Dermis microvascular lymphatic vessel endothelial cell (primary cell): ENCODE data around the gene BCL2L14. TPM values are rescaled to one million over a fixed set of nuclear protein-coding genes. Genes with fewer than 3 reads are reported as not detected.
"Not testable (repeated sequence)": the region's sequence is repeated elsewhere in the genome, so short reads cannot be mapped to it uniquely, and the experiment has no call there.

Source experiments
- DNase-seq, 2 donors: peaks; one replicate each; pipeline versions ENCODE4 v3.0.0 to v3.0.0-alpha.2; 2010; ENCODE audit warnings: low read depth in 2 of 2
- total RNA-seq: library from RNA; depleted of rRNA; stranded (reverse); fragments of >200 nt; gene quantifications from 2 replicates; pipeline ENCODE4 v1.2.1, GENCODE V29; 2014

BCL2L14 gene
- total RNA-seq, 1 donor from 2014 or later: not detected

DNA sequence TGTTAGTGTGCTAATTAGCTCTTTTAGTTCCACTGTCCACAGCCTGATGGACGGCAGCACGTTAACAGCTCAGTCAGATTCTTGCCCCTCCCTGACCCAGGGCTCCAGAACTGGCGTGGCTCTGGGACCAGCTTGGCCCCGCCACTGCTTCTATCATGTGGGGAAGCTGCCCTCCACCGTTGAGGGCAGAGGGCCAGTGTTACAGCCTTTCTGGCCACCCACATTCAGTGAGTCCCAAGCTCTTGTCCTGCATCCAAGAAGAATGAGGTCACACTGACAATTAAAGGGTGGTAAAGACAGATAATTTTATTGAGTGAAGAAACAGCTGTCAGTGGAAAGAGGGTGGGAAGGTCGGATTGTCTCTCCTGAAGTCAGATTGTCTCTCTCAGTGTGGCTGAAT is 36.9 kb downstream of the BCL2L14 start:
- DNase-seq: no peak

DNA sequence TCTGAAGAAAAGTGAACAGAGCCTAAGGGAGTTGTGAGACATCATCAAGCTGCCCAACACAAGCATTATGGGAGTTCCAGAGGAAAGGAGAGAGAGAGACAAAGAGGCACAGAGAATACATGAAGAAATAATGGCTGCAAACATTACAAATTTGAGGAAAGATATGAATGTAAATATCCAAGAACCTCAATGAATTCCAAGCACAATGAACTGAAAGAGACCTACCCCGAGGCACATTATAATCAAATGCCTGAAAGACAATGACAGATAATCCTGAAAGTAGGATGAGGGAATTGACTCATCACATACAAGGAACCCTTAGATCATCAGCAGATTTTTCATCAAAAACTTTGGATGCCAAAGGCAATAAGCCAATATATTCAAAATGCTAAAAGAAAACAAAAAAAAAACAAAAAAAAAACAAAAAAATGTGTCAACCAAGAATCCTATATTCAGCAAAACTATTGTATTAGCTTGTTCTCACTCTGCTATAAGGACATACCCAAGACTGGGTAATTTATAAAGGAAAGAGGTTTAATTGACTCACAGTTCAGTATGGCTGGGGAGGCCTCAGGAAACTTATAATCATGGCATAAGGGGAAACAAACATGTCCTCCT is 37.8 kb downstream of the BCL2L14 start:
- DNase-seq: no peak

DNA sequence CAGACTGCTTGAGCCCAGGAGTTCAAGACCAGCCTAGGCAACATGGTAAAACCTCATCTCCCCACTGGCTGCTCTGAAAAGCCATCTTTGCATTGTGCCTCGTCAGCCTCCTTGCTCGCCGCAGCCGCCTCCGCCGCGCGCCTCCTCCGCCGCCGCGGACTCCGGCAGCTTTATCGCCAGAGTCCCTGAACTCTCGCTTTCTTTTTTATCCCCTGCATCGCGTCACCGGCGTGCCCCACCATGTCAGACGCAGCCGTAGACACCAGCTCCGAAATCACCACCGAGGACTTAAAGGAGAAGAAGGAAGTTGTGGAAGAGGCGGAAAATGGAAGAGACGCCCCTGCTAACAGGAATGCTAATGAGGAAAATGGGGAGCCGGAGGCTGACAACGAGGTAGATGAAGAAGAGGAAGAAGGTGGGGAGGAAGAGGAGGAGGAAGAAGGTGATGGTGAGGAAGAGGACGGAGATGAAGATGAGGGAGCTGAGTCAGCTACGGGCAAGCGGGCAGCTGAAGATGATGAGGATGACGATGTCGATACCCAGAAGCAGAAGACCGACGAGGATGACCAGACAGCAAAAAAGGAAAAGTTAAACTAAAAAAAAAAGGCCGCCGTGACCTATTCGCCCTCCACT is 40.3 kb downstream of the BCL2L14 start:
- not testable (repeated sequence) for DNase-seq

DNA sequence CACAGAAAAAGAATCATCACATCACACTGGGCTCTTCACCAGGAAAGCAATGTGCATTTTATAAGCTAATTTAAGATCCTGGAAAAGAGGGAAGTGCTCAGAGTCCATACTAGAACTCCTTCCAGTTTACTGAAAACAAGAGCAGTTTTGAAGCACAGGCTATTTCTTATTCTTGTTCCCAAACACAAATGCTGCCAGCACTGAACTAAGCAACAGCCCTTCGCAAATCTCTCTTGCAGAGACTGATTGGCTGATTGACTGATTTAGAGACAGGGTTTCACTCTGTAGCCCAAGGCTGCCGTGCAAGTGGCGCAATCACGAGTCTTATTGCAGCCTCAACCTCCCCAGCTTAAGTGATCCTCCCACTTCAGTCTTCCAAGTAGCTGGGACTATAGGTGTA is 44.8 kb downstream of the BCL2L14 start:
- no peak for DNase-seq

DNA sequence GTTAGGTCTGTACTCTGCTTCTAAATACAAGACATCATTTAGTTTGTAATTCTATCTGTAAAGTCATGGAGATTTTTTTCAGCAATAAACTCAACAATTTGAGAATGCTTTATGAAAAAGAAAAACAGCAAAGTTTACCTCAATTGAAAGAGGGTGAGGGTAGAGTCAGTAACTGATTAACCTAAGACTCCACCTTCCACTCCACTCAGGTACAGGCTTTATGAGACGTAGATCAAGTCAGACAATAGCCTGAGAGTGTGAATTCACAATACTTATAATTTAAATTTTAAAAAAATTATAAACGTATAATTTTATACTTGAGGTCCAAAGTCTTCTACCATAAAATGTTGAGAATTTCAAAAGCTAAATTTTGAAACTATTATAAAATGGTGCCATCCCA is 45.9 kb downstream of the BCL2L14 start:
- DNase-seq: no peak

DNA sequence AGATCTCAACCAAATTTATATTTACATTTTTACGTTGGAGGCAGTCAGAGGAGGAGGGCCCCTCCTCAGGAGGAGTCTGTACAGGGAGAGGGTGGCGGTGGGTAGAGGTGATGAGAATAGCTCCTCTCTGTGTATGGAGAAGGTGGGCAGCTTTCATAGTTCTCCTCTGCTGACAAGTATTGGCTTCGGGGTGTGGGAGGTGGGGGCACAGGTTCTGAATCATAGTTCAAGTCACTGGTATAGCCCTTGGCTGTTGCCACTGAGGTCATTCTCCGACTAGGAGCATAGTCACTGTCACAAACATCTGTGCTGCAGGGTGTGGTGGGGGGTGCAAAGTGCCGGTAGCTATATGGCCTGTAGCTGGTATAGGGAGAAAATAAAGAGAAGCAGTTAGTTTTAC is 50.3 kb downstream of the BCL2L14 start:
- DNase-seq: no peak

DNA sequence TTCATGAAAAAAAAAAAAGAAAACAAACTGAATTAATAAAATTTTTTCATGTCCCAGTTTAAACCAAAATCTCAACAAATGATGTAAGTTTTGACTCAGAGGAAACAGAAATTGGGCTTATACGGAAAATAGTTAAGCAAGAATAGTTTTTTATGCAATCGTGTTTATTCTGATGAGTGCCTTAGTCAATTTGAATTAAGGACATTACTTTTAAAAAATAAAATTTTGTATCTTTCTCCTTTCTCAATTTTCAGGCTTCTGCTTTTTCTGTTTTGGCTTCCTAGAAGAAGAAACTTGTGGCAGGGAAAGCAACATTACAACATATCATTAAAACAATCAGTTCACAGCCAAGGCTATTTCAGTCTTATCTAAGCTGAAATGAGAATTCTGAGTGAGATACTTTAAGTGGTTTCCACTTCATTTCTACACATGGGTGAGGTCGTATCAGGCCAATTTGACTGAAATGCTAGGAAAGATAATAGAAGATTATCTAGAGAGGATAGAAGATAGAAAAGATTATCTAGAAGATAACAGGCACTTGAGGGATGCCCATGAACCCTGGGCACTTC is 52.4 kb downstream of the BCL2L14 start:
- no peak for DNase-seq

DNA sequence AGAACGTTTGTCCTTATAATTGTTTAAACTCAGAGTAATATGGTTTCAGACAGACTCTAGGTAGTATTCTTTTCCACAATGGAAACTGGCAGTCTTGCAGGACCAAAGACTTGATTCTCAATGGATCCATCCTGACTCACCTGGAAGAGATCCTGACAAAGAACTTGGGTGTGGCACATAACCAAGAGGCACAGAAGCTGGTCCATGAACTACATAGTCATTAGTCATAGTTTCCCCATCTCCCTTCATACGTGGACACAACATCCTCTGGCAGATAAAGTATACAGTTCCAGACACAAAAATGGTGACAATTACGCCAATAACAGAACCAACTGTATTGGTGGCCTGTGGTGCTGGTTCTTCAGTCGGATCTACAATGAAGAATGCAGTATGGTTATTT is 55.8 kb downstream of the BCL2L14 start:
- no peak for DNase-seq

DNA sequence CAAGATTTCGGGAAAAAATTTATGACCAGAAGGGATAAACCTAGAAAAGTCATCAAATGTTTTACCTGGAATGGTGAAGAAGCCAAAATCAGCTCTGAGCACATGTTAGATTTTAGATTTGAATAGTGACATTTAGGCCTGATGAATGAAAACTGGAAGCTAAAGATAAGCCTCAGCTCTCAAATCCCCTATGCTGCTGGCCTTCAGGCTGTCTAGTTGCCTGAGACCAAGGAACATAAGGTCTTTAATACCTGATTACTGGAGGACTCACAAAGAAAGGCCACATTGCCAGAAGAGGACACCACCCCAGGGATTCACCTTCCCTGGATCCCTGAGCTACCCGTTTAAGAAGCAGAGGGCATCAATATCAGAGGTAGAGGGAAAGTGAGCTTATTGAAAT is 56.6 kb downstream of the BCL2L14 start:
- DNase-seq: no peak

DNA sequence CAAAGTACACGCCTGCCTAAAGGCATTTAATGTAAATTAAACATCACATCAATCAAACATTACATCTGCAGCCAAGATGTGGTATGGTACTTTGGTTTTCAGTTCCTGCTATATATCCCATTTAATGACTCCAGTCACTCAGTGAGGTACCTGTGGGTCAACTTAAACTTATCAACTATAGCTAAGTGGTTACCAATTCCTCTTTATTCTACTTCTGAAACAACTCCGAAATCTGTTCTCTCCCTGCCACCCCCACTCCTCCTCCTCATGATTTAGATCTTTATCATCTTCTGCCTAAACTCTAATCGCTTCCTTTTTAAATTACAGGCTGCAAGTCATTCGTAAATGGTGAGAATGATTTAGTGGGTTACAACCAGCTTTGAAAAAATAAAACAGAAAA is 57.9 kb downstream of the BCL2L14 start:
- DNase-seq: no peak

DNA sequence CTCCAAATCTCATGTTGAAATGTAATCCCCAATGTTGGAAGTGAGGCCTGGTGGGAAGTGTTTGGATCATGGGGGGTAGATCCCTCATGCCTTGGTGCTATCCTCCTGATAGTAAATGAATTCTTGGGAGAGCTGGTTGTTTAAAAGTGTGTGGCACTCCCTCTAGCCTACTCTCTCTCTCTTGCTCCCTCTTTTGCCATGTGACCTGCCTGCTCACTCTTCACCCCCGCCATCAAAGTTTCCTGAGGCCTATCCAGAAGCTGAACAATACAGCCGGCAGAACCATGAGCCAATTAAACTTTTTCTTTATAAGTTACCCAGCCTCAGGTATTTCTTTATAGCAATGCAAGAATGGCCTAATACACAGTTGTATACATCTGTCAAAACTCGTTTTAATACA is 62.5 kb downstream of the BCL2L14 start:
- DNase-seq: no peak

DNA sequence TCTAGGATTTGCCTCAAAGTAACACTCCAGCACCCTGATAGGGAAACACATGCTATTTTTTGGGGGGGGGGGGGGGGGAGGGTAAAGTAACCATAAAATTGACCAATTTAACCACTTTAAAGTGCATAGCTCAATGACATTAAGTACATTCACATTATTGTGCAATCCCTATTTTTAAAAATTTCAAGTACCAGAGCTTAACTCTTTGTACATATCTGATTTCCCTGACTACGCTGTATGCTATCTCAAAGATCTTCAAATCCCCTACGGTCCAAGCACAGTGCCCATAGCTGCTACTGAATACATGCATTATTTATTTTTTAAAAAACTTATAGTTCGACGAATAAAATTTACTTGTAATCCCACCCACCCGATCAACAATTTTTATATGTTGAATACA is 63.0 kb downstream of the BCL2L14 start:
- no peak for DNase-seq

DNA sequence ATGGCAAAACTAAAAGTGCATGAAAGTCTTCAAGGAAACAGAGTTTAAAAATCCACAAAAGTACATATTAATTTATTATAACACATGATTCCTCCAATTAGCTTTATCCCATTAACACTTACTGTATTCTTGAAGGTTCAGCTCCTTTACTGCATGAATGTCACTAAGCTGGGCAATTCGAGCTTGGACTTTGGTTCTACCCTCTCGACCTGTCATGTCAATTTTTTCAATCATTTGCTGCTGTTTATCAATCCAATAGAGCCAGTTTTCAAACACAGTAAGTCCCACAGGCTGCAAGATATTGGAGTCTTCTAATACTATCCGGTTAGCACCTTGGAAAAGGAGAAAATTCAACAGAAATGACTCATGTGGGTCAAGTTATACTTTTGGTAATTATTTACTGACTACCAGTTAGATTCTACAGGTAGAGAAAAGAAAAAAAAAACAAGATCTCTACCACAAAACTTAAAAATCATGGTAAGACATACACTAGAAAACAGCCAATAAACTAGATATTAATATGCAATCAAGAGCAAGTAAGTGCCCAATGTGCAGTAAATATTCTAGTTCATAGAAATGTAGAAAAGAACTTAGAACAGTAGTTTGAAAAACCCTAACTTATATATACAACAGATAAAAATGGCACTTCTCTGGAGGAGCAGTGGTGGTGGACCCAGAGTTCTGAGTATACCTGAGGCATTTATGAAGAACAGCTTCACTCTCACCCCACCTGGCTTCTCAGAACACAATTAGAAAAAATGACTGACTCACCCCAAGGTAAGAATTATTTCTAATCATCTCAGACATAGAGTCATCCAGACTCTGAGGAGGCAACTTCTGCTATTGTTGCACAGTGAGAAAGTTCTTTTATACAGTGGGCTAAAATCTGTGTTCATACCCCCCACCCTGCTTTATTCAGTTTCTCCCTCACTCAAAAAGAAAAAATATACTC is 67.7 kb downstream of the BCL2L14 start:
- DNase-seq: no peak

DNA sequence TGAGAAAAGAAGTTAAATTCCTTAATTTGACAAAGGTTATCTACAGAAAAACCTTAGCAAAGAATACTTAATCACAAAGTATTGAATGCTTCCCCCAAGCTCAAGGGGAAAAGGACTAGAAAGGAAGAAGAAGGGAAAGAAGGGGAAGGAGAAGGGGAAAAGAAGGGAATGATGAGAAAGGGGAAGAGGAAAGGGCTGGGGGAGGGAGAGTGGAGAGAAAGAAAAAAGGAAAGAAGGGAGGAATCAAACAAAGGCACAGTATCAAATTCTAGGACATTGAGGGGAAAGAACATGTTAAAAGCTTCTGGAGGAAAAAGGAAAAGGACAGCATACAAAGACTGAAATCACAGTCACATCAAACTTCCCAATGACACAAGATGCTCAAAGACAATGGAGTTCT is 70.3 kb downstream of the BCL2L14 start:
- no peak for DNase-seq

DNA sequence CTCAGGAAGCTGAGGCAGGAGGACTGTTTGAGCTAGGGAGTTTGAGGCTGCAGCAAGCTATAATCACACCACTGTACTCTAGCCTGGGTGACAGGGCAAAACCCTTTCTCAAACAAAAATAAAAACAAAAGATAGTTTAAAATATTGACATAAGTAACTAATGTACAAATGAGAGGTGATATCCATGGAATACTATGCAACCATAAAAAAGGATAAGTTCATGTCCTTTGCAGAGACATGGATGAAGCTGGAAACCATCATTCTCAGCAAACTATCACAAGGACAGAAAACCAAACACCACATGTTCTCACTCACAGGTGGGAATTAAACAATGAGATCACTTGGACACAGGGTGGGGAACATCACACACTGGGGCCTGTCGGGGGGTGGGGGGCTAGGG is 73.8 kb downstream of the BCL2L14 start:
- DNase-seq: not testable (repeated sequence)

DNA sequence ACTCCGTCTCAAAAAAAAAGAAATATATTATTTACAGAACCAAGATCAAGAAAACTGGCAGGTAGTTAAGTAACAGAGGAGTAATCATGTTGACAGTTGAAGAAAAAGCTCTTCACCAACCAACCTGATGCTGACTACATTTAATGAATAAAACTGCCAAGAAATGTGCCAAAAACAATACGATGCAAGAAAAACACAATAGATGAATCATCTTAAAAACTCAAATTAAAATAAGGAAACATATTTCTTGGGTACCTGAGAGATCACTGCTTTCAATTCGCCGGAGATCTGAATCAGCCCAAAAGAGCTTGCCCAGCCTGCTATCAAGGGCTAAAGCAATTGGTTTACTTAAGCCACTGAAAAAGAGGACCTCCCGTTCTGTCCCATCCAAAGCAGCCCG is 76.4 kb downstream of the BCL2L14 start:
- peak in 1 of 2 donors; percentile 78 for DNase-seq

Other genes starting within 250 kb of the BCL2L14 start
- 36.2 and 59.9 TPM in 2 replicates for gene LRP6, start 196.1 kb downstream of the BCL2L14 start, total RNA-seq